Ovary (tissue), 3 donors: ENCODE data around the gene ZNF423.

Experiments used
- EP300 ChIP-seq: sonication (generic); formaldehyde crosslinking; IDR thresholded peaks from one replicate; pipeline ENCODE4 v1.6.1; 2017; ENCODE audit warnings: antibody characterized with exemption
- POLR2A ChIP-seq: fragments of 450-650 bp; IDR thresholded peaks from one replicate; pipeline ENCODE4 v1.6.1; 2017; ENCODE audit warnings: antibody characterized with exemption, mild to moderate bottlenecking, moderate library complexity
- TF ChIP-seq, protein P1 (sequence below), 3 donors: fragments of 450-650 bp in 2 of 3; fragments of 200-600 bp in 1 of 3; IDR thresholded peaks; one replicate each; pipeline versions ENCODE4 v1.5.1 to v1.8.0; 2016 to 2022; ENCODE audit warnings: antibody characterized with exemption in 3 of 3, mild to moderate bottlenecking in 1 of 3
- donor health status: DM: no; HTN: no; CAD: no.

DNA sequence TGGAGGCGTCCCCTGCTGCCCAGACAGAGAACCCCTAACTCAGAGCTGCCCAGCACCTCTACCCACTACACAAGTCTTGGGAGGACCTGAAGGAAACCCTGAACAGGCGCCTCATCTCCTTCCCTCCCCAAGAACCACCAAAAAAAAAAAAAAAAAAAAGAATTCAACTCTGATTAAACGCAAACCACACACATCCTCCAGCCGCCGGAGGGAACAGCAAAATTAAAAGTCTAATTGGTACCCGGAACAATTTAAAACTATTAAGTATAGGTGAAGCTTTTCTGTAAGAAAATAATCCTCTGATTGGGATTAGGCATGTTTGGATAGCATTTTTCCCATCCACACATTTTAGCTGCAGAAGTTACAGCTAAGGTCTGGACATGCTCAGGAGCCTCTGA lies 202.7 kb downstream of the ZNF423 start:
- TF ChIP-seq, protein P1, sequence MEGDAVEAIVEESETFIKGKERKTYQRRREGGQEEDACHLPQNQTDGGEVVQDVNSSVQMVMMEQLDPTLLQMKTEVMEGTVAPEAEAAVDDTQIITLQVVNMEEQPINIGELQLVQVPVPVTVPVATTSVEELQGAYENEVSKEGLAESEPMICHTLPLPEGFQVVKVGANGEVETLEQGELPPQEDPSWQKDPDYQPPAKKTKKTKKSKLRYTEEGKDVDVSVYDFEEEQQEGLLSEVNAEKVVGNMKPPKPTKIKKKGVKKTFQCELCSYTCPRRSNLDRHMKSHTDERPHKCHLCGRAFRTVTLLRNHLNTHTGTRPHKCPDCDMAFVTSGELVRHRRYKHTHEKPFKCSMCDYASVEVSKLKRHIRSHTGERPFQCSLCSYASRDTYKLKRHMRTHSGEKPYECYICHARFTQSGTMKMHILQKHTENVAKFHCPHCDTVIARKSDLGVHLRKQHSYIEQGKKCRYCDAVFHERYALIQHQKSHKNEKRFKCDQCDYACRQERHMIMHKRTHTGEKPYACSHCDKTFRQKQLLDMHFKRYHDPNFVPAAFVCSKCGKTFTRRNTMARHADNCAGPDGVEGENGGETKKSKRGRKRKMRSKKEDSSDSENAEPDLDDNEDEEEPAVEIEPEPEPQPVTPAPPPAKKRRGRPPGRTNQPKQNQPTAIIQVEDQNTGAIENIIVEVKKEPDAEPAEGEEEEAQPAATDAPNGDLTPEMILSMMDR (IDR thresholded peaks at IDR 0.05) = no peak
- TF ChIP-seq EP300 (no peak), POLR2A (no peak)
